Mammary epithelial cell (primary cell): Measurements from ENCODE around the gene LRBA.
"Not testable (repeated sequence)": the region's sequence is repeated elsewhere in the genome, so short reads cannot be mapped to it uniquely, and the experiment has no call there.

Experiments
- CTCF ChIP-seq, 2 donors: IDR thresholded peaks in 1 of 2; conservative IDR thresholded peaks in 1 of 2; 2 replicates each; pipeline ENCODE4 v1.5.1; 2011 to 2012; ENCODE audit warnings: inconsistent platforms in 2 of 2, low read length in 2 of 2, mild to moderate bottlenecking in 2 of 2, control low read depth in 1 of 2, low read depth in 1 of 2; ENCODE audit not compliant: insufficient read depth in 1 of 2; ENCODE audit errors: extremely low read depth in 1 of 2
- EZH2 ChIP-seq: IDR thresholded peaks from 2 replicates; pipeline ENCODE4 v1.6.1; 2012; ENCODE audit warnings: low read length, inconsistent platforms, borderline replicate concordance

- not testable (repeated sequence) for TF ChIP-seq CTCF (conservative IDR thresholded peaks at IDR 0.05 in 1 of 2, IDR thresholded peaks at IDR 0.05 in 1 of 2; ENCODE audit: extremely low read depth in 1 of 2, insufficient read depth in 1 of 2, low read depth in 1 of 2, low read length in 2 of 2); EZH2
Measured at GRCh38 chr4:150993577-150993976, 21.5 kb downstream of the LRBA start.
